ELF-1 (cell line): ENCODE results near the gene LANCL2.
"Not testable (repeated sequence)": the region's sequence is repeated elsewhere in the genome, so short reads cannot be mapped to it uniquely, and the experiment has no call there.

Experiments
- DNase-seq: peaks from one replicate; pipeline ENCODE4 v3.0.0-alpha.2; 2016; ENCODE audit warnings: low read depth, low spot score

The LANCL2 gene

DNA sequence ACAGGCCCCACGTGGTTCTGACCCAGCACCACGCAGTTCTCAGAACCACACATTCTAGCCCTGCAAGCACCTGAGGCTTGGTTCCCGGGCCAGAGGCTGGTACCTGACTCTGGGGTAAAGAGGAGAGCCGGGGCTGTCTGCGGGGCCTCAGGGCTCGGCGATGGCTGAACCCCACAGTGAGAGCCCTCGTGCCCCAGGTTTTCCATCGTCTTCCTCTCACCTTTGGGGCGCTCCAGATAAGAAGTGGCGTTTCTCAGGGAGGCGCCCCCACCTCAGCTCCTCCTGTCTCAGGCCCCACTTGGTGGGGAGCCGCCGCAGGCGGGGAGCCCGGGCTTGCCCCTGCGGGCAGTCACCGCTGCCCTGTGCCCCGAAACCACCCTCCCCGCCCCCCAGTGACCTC, 2.2 kb upstream of the LANCL2 start:
- DNase-seq: no peak

DNA sequence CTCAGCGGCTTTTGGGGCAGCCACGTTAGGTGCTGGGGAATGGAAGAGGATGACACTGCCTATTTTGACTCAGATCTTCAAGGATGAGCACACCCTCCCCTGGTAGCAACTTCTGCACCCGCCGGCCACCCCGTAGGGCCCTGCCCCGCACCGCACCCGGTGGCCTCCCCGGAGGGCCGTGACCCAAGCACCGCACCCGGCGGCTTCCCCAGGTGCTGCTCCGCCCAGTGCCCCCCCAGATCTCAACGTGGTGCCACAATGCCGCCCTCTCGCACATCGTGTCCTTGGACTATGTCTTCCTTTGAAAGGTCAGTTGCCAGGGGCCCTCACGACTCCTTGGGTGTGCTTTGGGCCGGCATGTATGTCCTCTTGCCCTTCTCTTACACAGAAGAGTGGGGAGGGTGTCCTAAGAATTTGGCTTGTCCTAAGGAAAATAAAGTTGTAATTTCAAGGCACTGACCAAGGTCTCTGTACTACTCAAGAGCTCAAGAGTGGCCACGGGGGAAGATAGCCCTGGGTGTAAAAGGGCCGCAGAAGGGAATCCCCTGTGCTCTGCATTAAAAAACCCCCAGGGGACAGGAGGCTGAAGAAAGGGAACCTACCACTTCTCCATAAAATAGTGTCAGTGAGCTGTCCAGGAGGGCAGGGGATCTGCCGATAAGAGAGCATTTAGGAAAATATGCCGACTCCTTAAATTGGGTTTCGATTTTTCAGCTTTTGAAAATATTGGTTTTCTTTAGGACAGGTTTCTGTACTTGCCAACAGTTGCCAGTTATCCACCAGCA, 1.6 kb upstream of the LANCL2 start:
- peak; percentile 23 for DNase-seq

DNA sequence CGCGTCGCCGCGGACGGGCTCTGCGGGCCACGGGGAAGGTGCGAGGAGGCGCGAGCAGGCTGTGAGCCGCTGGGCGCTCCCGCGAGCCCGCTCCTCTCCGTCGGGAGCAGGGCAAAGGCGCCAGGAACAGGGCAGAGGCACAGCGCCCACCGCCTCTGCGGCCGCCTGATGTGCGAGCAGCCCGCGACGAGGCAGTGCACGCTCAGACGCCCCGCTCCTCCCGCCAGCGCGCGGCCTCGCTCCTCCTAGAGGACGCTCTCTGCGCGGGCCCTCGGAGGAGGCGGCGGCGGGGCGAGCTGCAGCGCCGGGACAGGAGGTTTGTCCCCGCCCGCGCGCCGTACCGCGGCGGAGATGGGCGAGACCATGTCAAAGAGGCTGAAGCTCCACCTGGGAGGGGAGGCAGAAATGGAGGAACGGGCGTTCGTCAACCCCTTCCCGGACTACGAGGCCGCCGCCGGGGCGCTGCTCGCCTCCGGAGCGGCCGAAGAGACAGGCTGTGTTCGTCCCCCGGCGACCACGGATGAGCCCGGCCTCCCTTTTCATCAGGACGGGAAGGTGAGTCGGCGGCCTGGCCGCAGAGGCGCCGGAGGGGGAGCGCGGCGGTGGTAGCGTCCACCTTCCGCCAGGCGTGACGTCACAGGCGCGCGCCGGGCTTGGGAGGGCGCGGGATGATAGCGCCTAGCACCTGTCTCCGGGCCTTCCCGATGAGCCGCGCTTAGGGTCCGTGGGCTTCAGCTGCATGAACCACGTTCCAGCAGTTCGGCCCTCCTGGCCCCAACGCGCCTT, 731 bp downstream of the LANCL2 start:
- DNase-seq: peak; percentile 97

DNA sequence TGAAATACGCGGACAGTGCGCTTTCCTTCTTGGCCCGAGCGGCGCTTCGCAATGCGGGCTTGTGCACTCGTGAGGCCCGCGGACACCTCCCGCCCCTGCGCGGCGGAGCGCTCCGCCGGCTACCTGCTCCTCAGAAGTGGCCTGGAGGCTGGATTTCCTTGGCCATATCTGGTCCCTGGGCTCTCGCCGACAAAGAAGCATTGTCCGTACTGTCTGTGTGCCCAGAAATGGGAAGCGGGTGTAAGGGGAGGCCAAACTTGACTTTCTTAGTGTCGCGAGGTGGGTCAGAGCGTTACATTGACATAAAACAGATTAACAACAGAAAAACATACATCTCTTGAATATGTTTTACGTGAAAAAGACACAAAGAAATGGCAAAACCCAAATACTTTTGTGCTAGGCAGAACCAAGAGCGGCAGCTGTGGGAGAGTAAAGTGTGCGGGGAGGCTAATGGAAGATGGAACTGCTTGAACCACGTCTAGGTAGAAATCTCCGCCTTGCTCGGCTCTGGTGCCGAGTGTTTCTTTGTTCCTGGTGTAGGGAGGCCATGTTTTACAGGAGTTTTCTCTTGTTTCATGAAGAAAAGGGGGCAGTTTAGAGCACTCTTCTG, 1.4 kb downstream of the LANCL2 start:
- no peak for DNase-seq

DNA sequence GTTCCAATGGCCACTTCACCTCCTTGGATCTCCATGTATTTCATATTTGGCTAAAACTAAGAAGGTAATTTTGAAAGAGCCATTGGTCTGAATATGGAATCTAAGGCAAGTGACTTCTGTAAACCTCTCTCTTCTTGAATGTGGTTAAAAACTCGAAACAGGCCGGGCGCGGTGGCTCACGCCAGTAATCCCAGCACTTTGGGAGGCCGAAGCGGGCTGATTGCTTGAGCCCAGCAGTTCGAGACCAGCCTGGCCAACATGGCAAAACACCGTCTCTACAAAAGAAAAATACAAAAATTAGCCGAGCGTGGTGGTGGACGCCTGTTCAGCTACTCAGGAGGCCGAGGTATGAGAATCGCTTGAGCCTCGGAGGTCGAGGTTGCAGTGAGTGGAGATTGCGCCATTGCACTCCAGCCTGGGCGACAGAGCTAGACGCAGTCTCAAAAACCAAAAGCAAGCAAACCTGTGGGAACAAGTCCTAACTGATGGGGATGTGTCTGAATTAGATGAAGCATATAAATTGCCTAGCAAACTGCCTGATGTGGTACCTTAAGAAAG, 2.2 kb downstream of the LANCL2 start:
- DNase-seq: peak; percentile 19

DNA sequence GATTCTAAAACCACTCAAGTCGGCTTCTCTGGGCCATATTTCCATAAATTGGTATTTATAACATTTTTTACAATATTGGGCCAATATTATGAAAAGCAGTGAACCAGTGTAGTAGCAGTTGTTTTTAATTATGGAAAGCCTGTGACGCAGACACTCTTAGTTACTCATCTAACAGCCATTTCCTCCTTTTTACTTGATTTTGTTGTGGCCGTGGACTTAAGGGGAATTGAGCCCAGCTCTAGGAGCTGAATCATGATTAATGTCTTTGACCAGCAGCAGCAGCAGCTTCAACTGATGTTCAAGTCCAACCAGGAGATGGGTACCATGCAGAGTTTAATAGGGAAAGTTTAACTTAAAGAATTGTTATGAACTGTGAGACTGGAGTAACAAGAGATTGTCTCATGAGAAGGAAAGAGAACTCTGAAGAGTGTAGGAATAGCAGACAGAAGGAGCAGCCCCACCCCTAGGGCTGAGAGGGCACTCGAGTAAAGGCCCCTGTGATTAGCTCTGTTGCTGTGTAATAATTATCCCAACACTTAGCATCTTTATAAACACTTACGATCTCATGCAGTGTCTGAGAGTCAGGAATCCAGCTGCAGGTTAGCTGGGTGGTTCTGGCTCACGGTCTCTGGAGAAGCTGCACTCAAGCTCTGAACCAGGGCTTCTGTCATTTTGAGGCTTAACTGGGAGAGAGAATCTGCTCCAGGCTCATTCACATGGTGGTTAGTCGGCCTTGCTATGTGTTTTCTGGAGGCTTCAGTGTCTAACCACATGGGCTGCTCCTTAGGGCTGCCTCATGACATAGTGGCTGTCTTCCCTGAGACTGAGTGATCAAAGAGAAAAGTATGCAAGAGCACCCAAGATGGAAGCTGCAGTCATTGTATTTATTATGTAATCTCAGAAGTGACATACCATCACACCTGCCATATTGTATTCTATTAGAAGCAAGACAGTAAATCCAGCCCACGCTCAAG, 4.6 kb downstream of the LANCL2 start:
- DNase-seq: no peak

DNA sequence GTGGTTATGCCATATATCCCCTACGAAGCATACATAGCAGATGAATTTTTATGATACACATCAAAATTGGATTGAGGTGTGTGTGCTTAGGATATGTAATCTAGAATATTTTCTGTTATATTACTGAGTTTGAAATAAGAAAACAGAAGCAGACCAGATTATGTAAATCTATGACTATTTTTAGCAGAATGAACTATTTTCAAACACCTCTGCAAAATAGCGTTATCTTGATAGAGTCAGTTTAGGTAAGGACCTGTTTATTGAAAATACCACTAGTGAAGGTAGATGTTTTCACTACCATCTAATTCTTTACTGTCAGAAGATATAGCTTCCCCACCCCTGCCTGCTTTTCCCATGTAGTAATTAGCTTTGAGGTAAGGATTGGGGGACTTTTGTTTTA, 9.1 kb downstream of the LANCL2 start:
- no peak for DNase-seq

DNA sequence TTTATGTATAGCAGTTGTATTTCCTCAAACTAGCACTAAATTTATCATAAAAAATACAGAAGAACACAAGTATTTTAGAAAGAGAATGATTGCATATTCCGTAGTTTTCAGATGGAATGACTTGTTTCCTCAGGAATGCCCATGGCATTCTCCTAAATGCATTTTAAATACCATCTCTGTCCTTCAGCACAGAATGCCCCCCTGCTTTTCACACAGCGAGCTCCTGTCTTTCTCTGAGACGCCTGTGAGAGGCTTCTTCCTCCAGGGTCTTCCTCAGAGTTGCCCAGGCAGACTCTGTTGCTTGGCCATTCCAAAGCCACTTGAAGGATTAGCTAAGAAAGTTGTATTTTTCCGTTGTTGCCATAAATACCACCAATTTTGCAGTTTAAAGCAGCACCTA, 10.1 kb downstream of the LANCL2 start:
- no peak for DNase-seq

DNA sequence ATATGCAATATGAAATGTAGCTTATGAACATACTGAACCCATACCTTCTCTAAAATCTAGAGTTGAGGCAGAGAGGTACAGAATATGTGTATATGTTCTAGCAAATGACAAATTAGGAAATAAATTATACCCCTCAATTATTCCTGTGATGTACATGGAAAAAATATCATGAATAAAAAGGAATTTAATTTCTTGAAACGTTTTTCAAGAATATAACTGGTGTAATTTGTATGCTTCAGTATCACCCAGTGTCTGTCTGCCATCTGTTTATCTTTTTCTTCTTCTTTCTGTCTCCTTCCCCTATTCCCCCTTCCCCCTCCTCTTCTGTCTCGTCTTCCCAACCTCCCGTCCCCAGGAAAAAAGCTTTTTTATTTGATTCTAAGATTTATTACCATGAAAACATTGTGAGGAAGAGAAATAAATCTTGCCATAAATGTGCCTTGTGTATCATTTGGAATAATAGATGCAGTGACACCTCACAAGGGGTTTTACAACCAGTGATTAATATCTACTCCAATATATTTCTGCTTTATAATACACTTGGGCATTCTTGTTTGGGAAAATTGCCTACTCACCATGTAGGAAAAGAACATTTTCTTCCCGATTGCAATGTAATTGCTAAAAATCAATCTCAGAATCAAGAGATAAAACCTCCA, 12.2 kb downstream of the LANCL2 start:
- DNase-seq: no peak

DNA sequence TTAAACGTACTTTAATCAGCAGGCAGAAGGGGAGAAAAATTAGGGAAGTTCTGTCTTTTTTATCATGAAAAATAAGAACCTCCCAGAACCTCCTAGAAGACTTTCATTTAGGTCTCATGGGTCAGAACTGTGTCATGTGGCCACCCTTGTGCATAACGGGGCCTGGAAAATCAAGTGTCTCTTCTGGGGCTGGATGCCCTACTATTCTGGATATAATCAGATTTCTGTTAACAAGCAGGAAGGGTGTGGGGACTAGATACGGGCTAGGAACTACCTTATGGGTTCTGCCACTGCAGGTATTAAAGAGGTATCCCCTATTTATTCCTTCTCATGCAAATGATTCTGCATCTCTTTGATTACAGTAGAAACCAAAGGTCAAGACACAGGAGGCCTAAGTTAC, 14.1 kb downstream of the LANCL2 start:
- DNase-seq: no peak

DNA sequence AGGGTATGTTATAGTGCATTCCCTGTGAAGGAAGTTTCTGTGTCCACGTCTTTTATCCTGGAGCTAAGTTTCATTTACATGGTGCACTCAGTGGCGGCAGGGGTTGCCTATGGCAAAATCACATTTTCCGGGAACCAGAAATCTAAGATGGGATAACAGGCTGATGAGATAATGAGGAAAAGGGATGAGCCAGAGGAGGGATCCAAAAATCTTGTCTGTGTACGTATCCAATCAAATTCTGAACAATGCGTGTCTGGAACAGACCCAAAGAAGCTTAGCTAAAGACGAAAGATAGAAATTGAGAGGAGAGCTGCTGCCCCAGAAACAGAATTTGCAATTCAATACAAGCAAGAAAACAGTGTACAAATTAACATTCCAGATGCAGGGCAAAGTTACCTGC, 16.1 kb downstream of the LANCL2 start:
- DNase-seq: no peak

DNA sequence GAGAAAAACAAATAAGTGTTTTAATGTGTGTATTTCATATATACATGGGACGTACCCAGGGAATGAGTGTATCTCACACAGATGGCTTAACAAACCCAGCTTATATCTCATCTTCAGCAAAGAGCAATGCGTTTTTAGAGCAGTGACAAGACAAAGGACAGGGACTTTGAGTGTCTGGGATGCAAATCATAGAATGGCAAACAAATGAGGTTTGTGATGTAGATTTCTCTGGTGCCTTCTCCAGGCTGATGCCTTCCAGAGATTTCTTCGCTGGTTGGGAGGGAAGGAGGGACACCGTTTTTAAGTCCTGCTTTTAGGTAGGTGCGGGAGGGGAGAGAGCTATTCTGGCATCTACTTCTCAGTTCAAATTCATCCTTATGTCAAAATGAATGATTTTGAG, 16.6 kb downstream of the LANCL2 start:
- no peak for DNase-seq

DNA sequence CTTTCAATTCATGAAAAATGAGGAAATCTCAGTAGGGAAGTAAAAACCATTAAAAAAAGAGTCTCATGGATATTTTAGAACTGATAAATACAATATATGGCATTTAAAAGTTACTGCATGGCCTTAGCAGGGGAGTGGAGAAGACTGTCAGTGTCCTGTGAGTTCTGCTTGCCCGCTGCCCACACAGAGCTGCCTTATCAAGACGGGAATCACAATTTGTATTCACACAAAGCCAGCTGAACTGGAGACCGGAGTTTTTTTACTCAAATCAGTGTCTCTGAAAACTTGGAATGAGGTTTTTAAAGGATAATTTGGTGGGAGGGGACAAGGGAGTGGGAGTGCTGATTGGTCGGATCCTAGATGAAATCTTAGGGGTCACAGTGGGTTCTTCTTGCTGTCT, 17.1 kb downstream of the LANCL2 start:
- DNase-seq: no peak

DNA sequence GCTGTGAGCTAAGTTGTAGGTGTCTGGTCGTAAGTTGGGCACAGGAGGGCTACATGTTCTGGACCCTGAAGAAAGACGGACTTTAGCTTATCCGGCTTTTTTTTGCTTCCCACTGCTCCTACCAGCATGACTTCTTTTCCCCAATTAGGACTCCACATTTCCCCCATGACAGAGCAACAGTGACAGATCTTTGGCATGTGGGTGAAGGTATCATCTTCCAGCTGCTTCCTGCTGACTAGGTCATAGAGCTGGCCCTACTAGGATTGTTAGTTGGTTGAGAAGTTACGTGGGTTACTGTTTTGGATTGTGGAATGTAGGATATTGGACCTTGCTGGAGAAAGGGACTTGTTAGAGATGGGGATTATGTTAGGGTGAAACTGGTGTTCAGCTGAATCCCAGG, 21.4 kb downstream of the LANCL2 start:
- DNase-seq: no peak

DNA sequence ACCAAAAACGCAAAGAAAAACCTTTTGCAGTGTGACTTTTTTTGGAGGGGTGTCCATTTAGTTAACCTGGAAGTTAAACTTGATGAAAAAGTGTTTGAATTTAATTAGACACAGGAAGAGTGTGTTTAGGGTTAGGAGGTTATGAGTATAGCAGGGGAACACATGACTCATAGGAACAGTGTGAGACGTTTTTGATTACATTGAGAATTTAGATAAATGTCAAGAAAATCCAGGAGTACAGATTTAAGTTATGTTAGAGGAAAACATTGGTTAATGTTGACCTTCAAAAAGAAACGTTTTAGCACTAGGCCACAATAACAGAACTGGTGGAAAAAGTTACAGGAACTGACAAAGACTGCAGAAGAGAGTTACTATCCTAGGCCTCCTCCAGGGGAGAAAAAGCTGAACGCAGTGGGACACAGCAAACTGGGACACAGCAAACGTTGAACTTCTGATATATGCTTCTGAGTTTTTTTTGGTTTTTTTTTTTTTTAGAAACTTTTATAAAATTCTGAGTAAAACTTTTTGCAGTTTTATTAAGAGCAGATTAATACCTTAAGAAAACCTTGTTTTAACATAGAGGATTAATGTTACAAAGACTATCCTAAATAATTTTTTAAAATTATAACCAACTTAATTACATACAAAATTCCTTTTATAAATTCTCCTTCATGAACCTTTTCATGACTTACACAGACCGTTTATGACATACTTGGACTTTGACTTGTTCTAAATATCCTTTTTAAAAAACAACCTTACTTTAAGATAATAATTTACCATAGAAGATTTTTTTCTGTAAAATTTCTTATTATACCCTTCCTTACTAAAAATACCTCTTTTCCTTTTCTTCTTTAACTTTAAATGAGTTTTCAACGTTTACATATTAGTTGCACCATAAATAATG, 22.2 kb downstream of the LANCL2 start:
- no peak for DNase-seq

DNA sequence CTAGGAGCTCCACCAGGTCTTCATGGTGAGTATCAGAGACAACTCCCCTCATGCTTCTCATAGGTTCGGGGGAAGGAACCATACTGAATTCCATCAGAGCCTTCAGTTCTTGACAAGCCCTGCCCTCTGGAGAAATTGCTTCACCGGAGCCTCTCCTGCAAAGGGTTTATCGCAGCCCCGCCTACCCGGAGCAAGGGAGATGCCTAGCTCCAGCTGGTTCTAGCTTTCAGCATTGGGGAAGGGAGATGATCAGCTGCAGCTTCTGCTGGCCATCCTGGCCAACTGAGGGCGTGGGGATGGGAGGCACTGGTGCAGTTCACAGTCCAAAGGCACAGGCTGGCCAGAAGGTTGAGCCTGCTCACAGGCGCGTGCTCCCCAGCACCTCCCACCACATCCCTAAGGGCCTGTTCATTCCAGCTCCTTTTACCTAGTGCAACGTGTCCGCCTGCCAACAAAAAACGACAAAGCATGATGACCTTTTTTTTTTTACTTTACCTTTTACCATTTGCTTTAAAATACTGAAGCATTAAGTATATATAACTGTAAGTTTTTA, 31.2 kb downstream of the LANCL2 start:
- DNase-seq: no peak

DNA sequence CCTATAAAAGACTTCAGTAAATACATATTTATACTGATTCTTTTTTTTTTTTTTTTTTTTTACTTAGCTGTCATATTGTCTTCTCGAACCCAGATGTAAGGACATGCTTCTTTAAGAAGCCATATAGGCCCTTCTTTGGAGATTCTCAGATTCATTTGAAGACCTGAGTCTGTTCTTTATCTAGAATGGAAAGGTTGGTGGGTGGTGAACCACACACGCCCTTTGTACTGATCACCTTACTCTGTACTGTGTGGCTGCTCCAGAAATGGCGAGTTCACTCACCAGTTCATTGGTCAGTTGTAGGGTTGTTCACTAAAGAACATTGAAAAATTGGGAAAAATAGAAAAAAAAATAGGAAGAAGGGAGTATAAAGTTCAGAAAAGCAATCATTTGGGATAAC, 32.5 kb downstream of the LANCL2 start:
- DNase-seq: no peak

DNA sequence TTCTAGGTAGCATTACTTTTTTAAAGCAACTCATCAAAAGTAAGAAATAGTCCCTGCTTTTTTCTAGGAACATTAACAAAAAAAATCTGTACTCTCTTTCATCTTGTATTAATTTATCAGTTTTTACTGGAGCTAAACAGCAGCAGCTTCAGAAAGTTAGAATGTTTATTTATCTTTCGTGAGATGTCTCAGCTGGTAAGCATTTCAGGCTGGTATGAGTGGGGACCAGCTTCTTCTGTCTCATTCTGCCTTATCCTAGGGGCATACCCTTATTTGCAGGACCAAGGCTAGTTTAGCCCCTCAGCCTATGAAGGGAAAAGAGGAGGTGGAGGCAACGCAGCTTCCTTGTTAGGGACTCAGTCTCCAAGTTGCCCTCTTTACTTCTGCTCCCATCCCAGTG, 35.1 kb downstream of the LANCL2 start:
- no peak for DNase-seq

DNA sequence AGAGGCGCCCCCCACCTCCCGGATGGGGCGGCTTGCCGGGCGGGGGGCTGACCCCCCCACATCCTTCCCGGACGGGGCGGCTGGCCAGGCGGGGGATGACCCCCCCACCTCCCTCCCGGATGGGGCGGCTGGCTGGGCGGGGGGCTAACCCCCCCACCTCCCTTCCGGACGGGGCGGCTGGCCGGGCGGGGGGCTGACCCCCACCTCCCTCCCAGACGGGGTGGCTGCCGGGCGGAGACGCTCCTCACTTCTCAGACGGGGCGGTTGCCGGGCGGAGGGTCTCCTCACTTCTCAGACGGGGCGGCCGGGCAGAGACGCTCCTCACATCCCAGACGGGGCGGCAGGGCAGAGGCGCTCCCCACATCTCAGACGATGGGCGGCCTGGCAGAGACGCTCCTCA, 37.4 kb downstream of the LANCL2 start:
- not testable (repeated sequence) for DNase-seq
